Measurements from ENCODE around the gene CCNJL.

Gene CCNJL

GRCh38 chr5:160297776-160298175, 14.6 kb downstream of the CCNJL start:
- no peak for DNase-seq (ENCODE audit: low spot score)
- TF ChIP-seq CTCF (IDR thresholded peaks at IDR 0.05; ENCODE audit: borderline replicate concordance, control extremely low read depth, extremely low read depth, insufficient read depth, missing control alignments), result no peak
- in situ Hi-C loops (cut with MboI; ENCODE audit: low sequenced_read_pairs, unreplicated experiment), result no loop called here

DNA sequence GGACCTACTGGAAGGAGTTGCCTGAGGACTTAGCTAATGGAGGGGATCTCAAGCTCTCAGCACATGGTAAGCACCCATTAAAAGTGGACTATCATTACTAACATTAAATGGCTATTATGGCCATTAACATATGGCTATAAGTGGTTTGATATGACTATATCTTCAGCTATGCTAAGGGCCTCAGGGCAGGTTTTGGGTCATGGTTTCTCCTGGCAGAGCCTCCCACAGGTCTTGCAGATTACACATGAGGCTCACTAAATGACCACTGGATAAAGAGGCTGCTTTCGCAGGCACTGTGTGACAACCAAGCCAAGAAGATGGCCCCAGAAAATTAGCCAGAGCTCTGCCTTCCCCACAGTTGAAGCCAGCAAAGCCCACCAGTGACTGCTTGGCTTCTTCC, 15.4 kb downstream of the CCNJL start:
- in situ Hi-C loops (cut with MboI; ENCODE audit: low sequenced_read_pairs, unreplicated experiment), result no loop called here

DNA sequence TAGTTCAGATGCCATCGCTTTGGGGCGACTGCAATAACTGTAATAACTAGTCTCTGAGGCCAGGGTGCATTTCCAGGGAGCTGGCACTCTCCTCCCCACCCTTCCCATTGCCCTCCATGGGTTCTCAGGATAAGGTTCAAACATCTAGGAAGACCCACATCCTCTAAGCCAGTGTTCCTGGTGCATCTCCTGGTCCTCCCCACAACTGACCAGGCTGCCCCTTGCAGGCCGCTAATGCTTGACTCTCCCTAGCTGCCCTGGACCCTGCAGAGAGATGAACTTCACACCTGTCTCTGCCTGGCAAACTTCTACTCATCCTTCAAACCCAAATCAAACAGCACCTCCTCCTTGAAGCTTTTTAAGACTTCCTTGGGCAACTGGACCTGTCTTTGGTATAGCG, 15.9 kb downstream of the CCNJL start:
- in situ Hi-C loops (cut with MboI; ENCODE audit: low sequenced_read_pairs, unreplicated experiment), result no loop called here
- no peak for TF ChIP-seq CTCF (IDR thresholded peaks at IDR 0.05; ENCODE audit: borderline replicate concordance, control extremely low read depth, extremely low read depth, insufficient read depth, missing control alignments)
- DNase-seq (ENCODE audit: low spot score), result no peak

More for the DNA sequence above, 15.4 kb downstream of the CCNJL start:
- DNase-seq (ENCODE audit: low spot score), result no peak
- TF ChIP-seq CTCF (IDR thresholded peaks at IDR 0.05; ENCODE audit: borderline replicate concordance, control extremely low read depth, extremely low read depth, insufficient read depth, missing control alignments), result no peak

- DNase-seq (ENCODE audit: low spot score), result no peak
- TF ChIP-seq CTCF (IDR thresholded peaks at IDR 0.05; ENCODE audit: borderline replicate concordance, control extremely low read depth, extremely low read depth, insufficient read depth, missing control alignments), result no peak
- in situ Hi-C loops (cut with MboI; ENCODE audit: low sequenced_read_pairs, unreplicated experiment), result no loop called here
Observed at GRCh38 chr5:160293901-160294561, 18.3 kb downstream of the CCNJL start.

DNA sequence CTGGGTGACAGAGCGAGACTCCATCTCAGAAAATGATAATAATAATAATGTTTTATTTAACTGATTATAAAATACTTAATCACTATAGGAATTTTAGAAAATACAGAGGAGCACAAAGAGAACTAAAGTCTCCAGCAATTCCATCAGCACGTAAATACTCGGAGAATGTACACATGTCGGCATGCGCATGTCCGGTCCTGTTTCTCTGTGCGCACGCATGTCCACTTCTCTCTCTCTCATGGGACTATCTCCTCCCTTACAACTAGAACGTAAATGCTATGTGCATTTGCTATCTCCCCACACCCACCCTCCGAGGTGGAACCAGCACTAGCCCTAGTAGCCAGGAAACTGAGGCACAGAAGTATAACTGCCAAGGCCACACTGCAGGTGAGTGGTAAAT, 19.0 kb downstream of the CCNJL start:
- in situ Hi-C loops (cut with MboI; ENCODE audit: low sequenced_read_pairs, unreplicated experiment), result no loop called here
- no peak for DNase-seq (ENCODE audit: low spot score)
- TF ChIP-seq CTCF (IDR thresholded peaks at IDR 0.05; ENCODE audit: borderline replicate concordance, control extremely low read depth, extremely low read depth, insufficient read depth, missing control alignments), result no peak

DNA sequence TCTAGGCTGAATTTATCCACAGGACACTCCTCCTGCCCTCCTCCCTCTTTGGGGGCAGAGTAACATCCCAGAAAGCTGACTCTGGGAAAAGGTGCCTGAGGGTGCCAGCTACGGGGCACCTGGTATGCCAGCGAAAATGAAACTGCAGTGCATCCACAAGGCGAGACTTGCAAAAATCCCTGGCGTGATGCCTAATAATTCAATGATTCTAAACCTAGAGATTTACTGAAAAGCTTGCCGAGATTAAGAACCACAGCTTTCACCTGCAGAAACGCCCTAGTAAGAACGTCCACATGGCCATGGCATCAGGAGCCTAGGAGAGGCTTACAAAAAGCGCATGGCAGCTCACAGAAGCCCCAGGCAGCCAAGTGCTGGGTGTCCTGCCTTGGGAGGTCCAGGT, 20.9 kb downstream of the CCNJL start:
- no peak for TF ChIP-seq CTCF (IDR thresholded peaks at IDR 0.05; ENCODE audit: borderline replicate concordance, control extremely low read depth, extremely low read depth, insufficient read depth, missing control alignments)
- DNase-seq (ENCODE audit: low spot score), result no peak
- in situ Hi-C loops (cut with MboI; ENCODE audit: low sequenced_read_pairs, unreplicated experiment), result no loop called here

Data from GM13976 (cell line).